K562 (cell line): ENCODE results near the gene IFT81.

Experiments
- CBFA2T3 ChIP-seq: fragments of 450-650 bp; IDR thresholded peaks from 2 replicates; pipeline ENCODE4 v1.6.1; 2017
- CTCF ChIP-seq, 3 experiments: IDR thresholded peaks in 2 of 3; conservative IDR thresholded peaks in 1 of 3; 2 replicates each; pipeline ENCODE4 v1.5.1; 2011 to 2012; ENCODE audit warnings: low read length in 3 of 3, mild to moderate bottlenecking in 3 of 3, control low read depth in 2 of 3, improper control_type of control experiment in 1 of 3, inconsistent platforms in 1 of 3, low read depth in 1 of 3, mixed read lengths in 1 of 3, moderate library complexity in 1 of 3; ENCODE audit not compliant: insufficient read depth in 2 of 3
- E2F6 ChIP-seq, 2 experiments: IDR thresholded peaks; 2 replicates each; pipeline ENCODE4 v1.6.1; 2011; ENCODE audit warnings: borderline replicate concordance in 1 of 2, control low read depth in 1 of 2, low read depth in 1 of 2, low read length in 1 of 2, mild to moderate bottlenecking in 1 of 2, mixed read lengths in 1 of 2, moderate library complexity in 1 of 2; ENCODE audit not compliant: insufficient read depth in 1 of 2, insufficient read length in 1 of 2, poor library complexity in 1 of 2, severe bottlenecking in 1 of 2; ENCODE audit errors: extremely low read depth in 1 of 2
- EZH2 ChIP-seq: IDR thresholded peaks from 2 replicates; pipeline ENCODE4 v1.6.1; 2012; ENCODE audit warnings: low read depth, mild to moderate bottlenecking, inconsistent platforms, low read length, borderline replicate concordance
- GTF3C2 ChIP-seq: IDR thresholded peaks from 3 replicates; pipeline ENCODE4 v1.6.1; 2011; ENCODE audit warnings: borderline replicate concordance, mild to moderate bottlenecking, moderate library complexity; ENCODE audit not compliant: insufficient read length; ENCODE audit errors: extremely low read depth
- RAD21 ChIP-seq, 2 experiments: fragments of 250-450 bp in 1 of 2; fragments of 450-650 bp in 1 of 2; sonication (Bioruptor Pico) in 1 of 2; formaldehyde crosslinking in 1 of 2; IDR thresholded peaks in 1 of 2; conservative IDR thresholded peaks in 1 of 2; 2 replicates each; pipeline versions ENCODE4 v1.4.0 to v1.8.0; 2020 to 2022; ENCODE audit warnings: mild to moderate bottlenecking in 2 of 2, moderate library complexity in 1 of 2
- RERE ChIP-seq: sonication (generic); formaldehyde crosslinking; IDR thresholded peaks from 2 replicates; pipeline ENCODE4 v1.8.0; 2023; ENCODE audit warnings: missing genetic modification reagents, mild to moderate bottlenecking, borderline replicate concordance
- ZNF551 ChIP-seq: fragments of 250-450 bp; sonication (Bioruptor Pico); IDR thresholded peaks from 2 replicates; pipeline ENCODE4 v1.5.0; 2021; ENCODE audit warnings: mild to moderate bottlenecking, moderate library complexity

- TF ChIP-seq GTF3C2 (no peak), EZH2 (no peak), RERE (CRISPR knock-in tag) (no peak), ZNF551 (CRISPR knock-in tag) (no peak), RAD21 (CRISPR knock-in tag; conservative IDR thresholded peaks at IDR 0.05 in 1 of 2, IDR thresholded peaks at IDR 0.05 in 1 of 2) (no peak), E2F6 (IDR thresholded peaks at IDR 0.05; ENCODE audit: borderline replicate concordance in 1 of 2, extremely low read depth in 1 of 2, insufficient read depth in 1 of 2, insufficient read length in 1 of 2, low read depth in 1 of 2, low read length in 1 of 2, poor library complexity in 1 of 2, severe bottlenecking in 1 of 2) (no peak), CTCF (IDR thresholded peaks at IDR 0.05 in 2 of 3, conservative IDR thresholded peaks at IDR 0.05 in 1 of 3; ENCODE audit: insufficient read depth in 2 of 3, low read depth in 1 of 3, low read length in 3 of 3) (no peak), CBFA2T3 (no peak)
Measured at GRCh38 chr12:110146986-110147385, 22.8 kb downstream of the IFT81 start.
